Measurements from ENCODE around the gene UTP14C.
"Not testable (repeated sequence)": the region's sequence is repeated elsewhere in the genome, so short reads cannot be mapped to it uniquely, and the experiment has no call there.

Gene UTP14C

DNA sequence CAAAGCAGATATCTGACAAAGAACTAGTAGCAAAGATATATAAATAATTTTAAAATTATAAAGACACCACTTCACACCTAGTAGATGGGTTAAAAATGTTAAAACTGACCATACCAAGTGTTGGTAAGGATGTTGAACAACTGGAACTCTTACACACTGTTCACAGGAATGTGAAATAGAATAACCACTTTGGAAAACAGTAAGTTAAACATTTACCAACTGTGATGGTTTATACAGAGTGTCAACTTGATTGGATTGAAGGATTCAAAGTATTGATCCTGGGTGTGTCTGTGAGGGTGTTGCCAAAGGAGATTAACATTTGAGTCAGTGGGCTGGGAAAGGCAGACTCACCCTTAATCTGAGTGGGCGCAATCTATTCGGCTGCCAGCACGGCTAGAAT, 19.2 kb downstream of the UTP14C start:
- no peak for FAIRE-seq
- DNase-seq (ENCODE audit: insufficient read length, low spot score) = no peak

DNA sequence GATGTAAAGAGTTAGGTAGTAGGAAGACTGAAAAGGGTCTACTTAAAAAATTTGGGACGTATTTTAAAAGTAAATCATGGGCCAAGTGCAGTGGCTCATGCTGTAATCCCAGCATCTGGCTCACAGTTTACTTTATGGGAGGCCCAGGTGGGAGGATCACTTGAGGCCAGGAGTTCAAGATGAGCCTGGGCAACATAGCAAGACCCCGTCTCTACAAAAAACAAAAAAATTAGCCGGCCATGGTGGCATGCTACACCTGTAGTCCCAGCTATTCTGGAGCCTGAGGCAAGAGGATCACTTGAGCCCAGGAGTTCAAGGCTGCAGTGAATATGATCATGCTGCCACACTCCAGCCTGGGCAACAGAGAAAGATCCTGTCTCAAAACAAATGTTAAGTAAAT, 23.0 kb downstream of the UTP14C start:
- DNase-seq (ENCODE audit: insufficient read length, low spot score) = no peak
- FAIRE-seq = no peak

GRCh38 chr13:52048516-52048915, 24.0 kb downstream of the UTP14C start:
- DNase-seq (ENCODE audit: insufficient read length, low spot score) (no peak), FAIRE-seq (no peak)

DNA sequence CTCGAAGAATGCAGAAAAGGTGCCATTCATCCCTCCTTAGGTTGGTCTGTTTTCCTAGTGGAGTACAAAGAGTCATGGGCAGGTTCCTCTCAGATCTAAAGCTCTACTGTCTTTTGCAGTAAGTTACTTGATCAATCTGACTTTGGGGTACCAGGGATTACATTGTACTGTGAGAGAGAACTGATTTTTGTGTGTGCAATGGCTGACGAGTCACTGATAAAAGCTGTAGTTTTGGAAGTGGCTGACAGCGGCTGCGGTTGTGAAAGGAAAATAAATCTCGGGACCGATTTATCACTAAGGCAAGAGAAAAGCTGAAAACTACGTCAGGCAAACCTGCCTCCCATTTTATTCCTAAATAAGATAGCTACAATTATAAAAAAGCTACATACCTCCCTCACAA, 26.9 kb downstream of the UTP14C start:
- DNase-seq (ENCODE audit: insufficient read length, low spot score) (no peak), FAIRE-seq (no peak)

- no peak for FAIRE-seq
- no peak for DNase-seq (ENCODE audit: insufficient read length, low spot score)
Measured at GRCh38 chr13:52053460-52053859, 29.0 kb downstream of the UTP14C start.

GRCh38 chr13:52061064-52061463, 36.6 kb downstream of the UTP14C start:
- not testable (repeated sequence) for DNase-seq (ENCODE audit: insufficient read length, low spot score); FAIRE-seq

GRCh38 chr13:52061587-52061986, 37.1 kb downstream of the UTP14C start:
- DNase-seq (ENCODE audit: insufficient read length, low spot score) (no peak), FAIRE-seq (no peak)

GRCh38 chr13:52067237-52067636, 42.7 kb downstream of the UTP14C start:
- DNase-seq (ENCODE audit: insufficient read length, low spot score) (no peak), FAIRE-seq (no peak)

DNA sequence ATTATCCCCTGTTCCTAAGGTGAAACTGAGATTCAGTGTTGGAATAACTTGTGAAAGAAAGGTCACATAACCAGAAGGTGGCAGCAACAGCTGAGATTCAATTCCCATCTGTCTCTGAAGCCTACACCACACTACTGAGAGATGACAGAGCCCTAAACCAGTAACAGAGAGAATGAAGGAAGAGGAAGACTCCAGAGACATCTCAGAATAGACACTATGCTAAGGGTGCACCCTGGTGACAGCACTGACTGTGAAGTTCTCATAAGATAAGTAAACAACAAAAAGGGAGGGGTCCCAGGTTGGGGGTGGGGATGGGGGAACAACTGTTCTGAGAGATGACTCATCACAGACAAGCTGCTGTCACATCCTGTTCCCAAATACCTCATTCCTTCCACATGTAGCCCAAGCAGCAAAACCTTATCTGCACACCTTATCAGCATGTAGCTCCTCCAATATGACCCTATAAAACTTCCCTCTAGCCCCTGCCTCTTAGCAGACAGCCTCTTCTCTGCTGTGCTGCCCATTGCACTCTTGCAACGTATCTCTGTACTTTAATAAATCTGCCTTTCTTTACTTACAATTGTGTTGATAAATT, 46.5 kb downstream of the UTP14C start:
- FAIRE-seq (no peak), DNase-seq (ENCODE audit: insufficient read length, low spot score) (peak; percentile 14)
